K562 (cell line): ENCODE measurements around the gene KATNAL2. TPM values are rescaled to one million over a fixed set of nuclear protein-coding genes. Genes with fewer than 3 reads are reported as not detected.

Experiments used
- ATAC-seq: fragments of 200-7000 bp; cut with Tn5 transposase; 3 replicates; pipeline ENCODE4 v1.9.1; 2020; ENCODE audit warnings: moderate library complexity
- BruUV-seq: library from RNA; stranded (reverse); fragments of 400-500 nt; replicated peaks from 2 replicates; lab custom pipeline; 2021; lab: Mats Ljungman, UMichigan
- CTCF ChIA-PET: fragments of 300-600 bp; formaldehyde crosslinking; extraction: SDS; loops from one replicate; lab custom pipeline; 2021; ENCODE audit warnings: low intra/inter-chr PET ratio; lab: Yijun Ruan, JAX
- POLR2A ChIA-PET: fragments of 300-600, 350-650 bp; sonication (Branson Sonifier 250); formaldehyde crosslinking; extraction: SDS; loops from one replicate; lab custom pipeline; 2021; ENCODE audit warnings: antibody characterized with exemption, inconsistent platforms; lab: Yijun Ruan, JAX
- DNase-seq, 4 experiments: peaks; one replicate each; pipeline versions ENCODE4 v3.0.0 to v3.0.0-alpha.2; 2011 to 2018; ENCODE audit warnings: low spot score in 3 of 4, mixed read lengths in 3 of 4; ENCODE audit errors: extremely low read depth in 1 of 4
- FAIRE-seq: peaks from 2 replicates; lab custom pipeline; 2011; peaks lifted over from hg19 to GRCh38; lab: Jason Lieb, UNC
- H2AFZ ChIP-seq: 2 replicates; pipeline ENCODE4 v1.6.0; 2011; ENCODE audit warnings: low read depth, low read length, control low read depth, inconsistent platforms
- H3K27ac ChIP-seq: fragments of 200-600 bp; 3 replicates; pipeline ENCODE4 v1.8.0; 2011; ENCODE audit warnings: low read depth, mild to moderate bottlenecking, control low read depth, inconsistent platforms, low read length, moderate library complexity, mixed read lengths; ENCODE audit errors: extremely low read depth
- H3K27me3 ChIP-seq, 2 experiments: fragments of 300-600 bp in 1 of 2; 2 replicates in 1 of 2; 3 replicates in 1 of 2; pipeline versions ENCODE4 v1.6.0 to v1.8.0; 2011; ENCODE audit warnings: inconsistent platforms in 2 of 2, low read length in 2 of 2, mild to moderate bottlenecking in 1 of 2, mixed read lengths in 1 of 2, moderate library complexity in 1 of 2; ENCODE audit not compliant: control insufficient read depth in 2 of 2, insufficient read depth in 2 of 2
- H3K36me3 ChIP-seq: fragments of 300-600 bp; 3 replicates; pipeline ENCODE4 v1.8.0; 2011; ENCODE audit warnings: mild to moderate bottlenecking, low read length, inconsistent platforms; ENCODE audit not compliant: control insufficient read depth, insufficient read depth
- H3K4me1 ChIP-seq, 2 experiments: fragments of 200-600 bp in 1 of 2; replicated peaks in 1 of 2; 2 replicates in 1 of 2; 3 replicates in 1 of 2; pipeline versions ENCODE4 v1.5.1 to v1.8.0; 2011; ENCODE audit warnings: inconsistent platforms in 2 of 2, low read length in 2 of 2, mild to moderate bottlenecking in 1 of 2, mixed read lengths in 1 of 2, moderate library complexity in 1 of 2; ENCODE audit not compliant: control insufficient read depth in 2 of 2, insufficient read depth in 2 of 2
- H3K4me2 ChIP-seq: 2 replicates; pipeline ENCODE4 v1.6.1; 2011; ENCODE audit warnings: low read length, control low read depth, inconsistent platforms, mixed read lengths; ENCODE audit not compliant: insufficient read depth
- H3K4me3 ChIP-seq: fragments of 200-600 bp; sonication (generic), shearing (Covaris generic); 2 replicates; pipeline ENCODE4 v1.5.1; 2016; ENCODE audit warnings: control low read depth, inconsistent platforms
- H3K79me2 ChIP-seq: fragments of 200-600 bp; 3 replicates; pipeline ENCODE4 v1.8.0; 2011; ENCODE audit warnings: low read length, inconsistent platforms; ENCODE audit not compliant: control insufficient read depth, insufficient read depth
- H3K9ac ChIP-seq, 2 experiments: 2 replicates each; pipeline versions ENCODE4 v1.6.0 to v1.6.1; 2011; ENCODE audit warnings: low read depth in 2 of 2, low read length in 2 of 2, control low read depth in 1 of 2, inconsistent platforms in 1 of 2, mild to moderate bottlenecking in 1 of 2, mixed read lengths in 1 of 2; ENCODE audit not compliant: insufficient read depth in 1 of 2
- H3K9me1 ChIP-seq: one replicate; pipeline ENCODE4 v1.6.0; 2011; ENCODE audit warnings: inconsistent platforms, mild to moderate bottlenecking, low read length, moderate library complexity; ENCODE audit not compliant: control insufficient read depth, insufficient read depth
- H3K9me3 ChIP-seq: replicated peaks from 2 replicates; pipeline ENCODE4 v1.5.1; 2011; ENCODE audit warnings: low read depth, low read length, inconsistent platforms; ENCODE audit not compliant: control insufficient read depth, insufficient read depth
- H4K20me1 ChIP-seq: replicated peaks from 2 replicates; pipeline ENCODE4 v1.6.1; 2011; ENCODE audit warnings: low read length, inconsistent platforms, mixed read lengths; ENCODE audit not compliant: control insufficient read depth, insufficient read depth
- FOSL1 ChIP-seq: fragments of 200-800 bp; sonication (Bioruptor generic); conservative IDR thresholded peaks from 2 replicates; pipeline ENCODE4 v1.6.1; 2016; ENCODE audit warnings: missing genetic modification characterization, missing compliant biosample characterization
- HDAC3 ChIP-seq: fragments of 450-650 bp; IDR thresholded peaks from 2 replicates; pipeline ENCODE4 v1.6.1; 2018; ENCODE audit warnings: borderline replicate concordance, mild to moderate bottlenecking, moderate library complexity; ENCODE audit not compliant: partially characterized antibody
- PRDM10 ChIP-seq: fragments of 450-650 bp; IDR thresholded peaks from 2 replicates; pipeline ENCODE4 v1.6.1; 2018; ENCODE audit not compliant: partially characterized antibody
- RBM39 ChIP-seq: fragments of 200-400 bp; formaldehyde crosslinking; optimal IDR thresholded peaks from 2 replicates; pipeline ENCODE3; 2018; ENCODE audit warnings: low read depth, low read length
- WGBS: fragments of 100-300 bp; shearing (Covaris generic); methylation state at CpG from one replicate; pipeline ENCODE4 v1.1.6; 2016; ENCODE audit warnings: low coverage, mixed read lengths; ENCODE audit not compliant: insufficient coverage; ENCODE audit errors: missing lambda C conversion rate; 5-methylcytosine and 5-hydroxymethylcytosine counted together
- in situ Hi-C: fragments of 300-500 bp; cut with MboI; formaldehyde crosslinking; loops from 4 replicates; pipeline ENCODE4 v1.15.0; 2018; ENCODE audit warnings: inconsistent platforms, mixed read lengths
- intact Hi-C: fragments of 100-400 bp; cut with micrococcal nuclease; formaldehyde crosslinking; loops from 2 replicates; pipeline ENCODE4 v1.14.2; 2022
- polyA plus RNA-seq, 8 experiments: library from polyadenylated mRNA; depleted of rRNA in 4 of 8; stranded (reverse) in 5 of 8; unstranded in 3 of 8; fragments of >200 nt; fragmentation: Nextera tagmentation in 2 of 8; fragmentation: Illumina TruSeq in 1 of 8; extraction: Ambion mirVana in 2 of 8; extraction: Trizol in 1 of 8; gene quantifications; 2 replicates each; pipeline versions ENCODE4 v1.2.1 to v1.2.3, GENCODE V29; 2011 to 2014; ENCODE audit warnings: inconsistent platforms in 1 of 8, missing spikeins in 1 of 8
- total RNA-seq, 7 experiments: library from RNA; depleted of rRNA in 6 of 7; stranded (reverse); fragments of >200 nt in 6 of 7; fragmentation: Illumina TruSeq in 2 of 7; extraction: Trizol in 2 of 7; gene quantifications; 2 replicates each; pipeline versions ENCODE4 v1.2.1 to v1.2.3, GENCODE V29; 2011 to 2021; ENCODE audit warnings: low replicate concordance in 1 of 7

Gene KATNAL2
- total and polyA plus RNA-seq, 9 of the 15 experiments (the other 6 are each of a cell fraction or from before 2014, with no cell fraction given) = 0.08 to 1.2 (median 0.48) TPM

GRCh38 chr18:47075098-47075883, 157.9 kb downstream of the KATNAL2 start:
- ATAC-seq (no peak), FAIRE-seq (no peak), DNase-seq (peak in 1 of 4 experiments; percentile 5)
- POLR2A ChIA-PET = interaction anchor here (1.3 kb wide), 1 partner anchor 12 kb away, joined by 3 read pairs; no protein-coding TSS in a partner anchor
- H3K4me1 ChIP-seq = no peaks in the 10 kb centered on the region
- no peaks in the 10 kb centered on the region for H3K9me1 ChIP-seq
- in situ Hi-C loops (no loop called here), intact Hi-C loops (no loop called here)
- H3K9me3 ChIP-seq = no peaks in the 10 kb centered on the region
- no peak overlapping the region for H3K4me3 ChIP-seq
- H3K9ac ChIP-seq = no peak overlapping the region
- no peak overlapping the region for H3K27ac ChIP-seq
- no peak overlapping the region for H3K4me2 ChIP-seq
- no TSS peak for BruUV-seq
- TF ChIP-seq HDAC3 (no peak), FOSL1 (tag) (peak; percentile 34), PRDM10 (peak; percentile 20), RBM39 (no peak)
- CTCF ChIA-PET = no interaction called here
- no peaks in the 10 kb centered on the region for H3K36me3 ChIP-seq
- H3K27me3 ChIP-seq = peaks cover 0 to 7% of the 10 kb centered on the region in 2 experiments; a peak in 2 of 5 replicates
- no peaks in the 10 kb centered on the region for H3K79me2 ChIP-seq
- H2AFZ ChIP-seq = no peak overlapping the region
- no peaks in the 10 kb centered on the region for H4K20me1 ChIP-seq
- 1% methylated on average over 9 of the region's 13 CpGs for WGBS
